Keratinocyte (primary cell): ENCODE measurements around the gene SLX1A. TPM values are rescaled to one million over a fixed set of nuclear protein-coding genes. Genes with fewer than 3 reads are reported as not detected.

Experiments
- DNase-seq: peaks from one replicate; pipeline ENCODE4 v3.0.0-alpha.2; 2011; ENCODE audit warnings: low read depth, missing footprints, low spot score
- FAIRE-seq: peaks from 2 replicates; lab custom pipeline; 2011; peaks lifted over from hg19 to GRCh38; lab: Jason Lieb, UNC
- H2AFZ ChIP-seq: 2 replicates; pipeline ENCODE4 v1.6.0; 2012; ENCODE audit warnings: low read length, control low read depth, inconsistent platforms; ENCODE audit not compliant: control insufficient read depth
- H3K27ac ChIP-seq: 2 replicates; pipeline ENCODE4 v1.5.1; 2011; ENCODE audit warnings: low read length; ENCODE audit not compliant: control insufficient read depth, insufficient read depth
- H3K27me3 ChIP-seq: 3 replicates; pipeline ENCODE4 v1.6.0; 2011; ENCODE audit warnings: low read length; ENCODE audit not compliant: control insufficient read depth, insufficient read depth; ENCODE audit errors: extremely low read depth
- H3K36me3 ChIP-seq, 2 experiments: 2 replicates in 1 of 2; 3 replicates in 1 of 2; pipeline ENCODE4 v1.5.1; 2011; ENCODE audit warnings: low read length in 2 of 2, mild to moderate bottlenecking in 1 of 2; ENCODE audit not compliant: control insufficient read depth in 2 of 2, insufficient read depth in 2 of 2; ENCODE audit errors: extremely low read depth in 1 of 2
- H3K4me1 ChIP-seq: 3 replicates; pipeline ENCODE4 v1.5.1; 2011; ENCODE audit warnings: low read length; ENCODE audit not compliant: control insufficient read depth, insufficient read depth; ENCODE audit errors: extremely low read depth
- H3K4me2 ChIP-seq: 3 replicates; pipeline ENCODE4 v1.6.0; 2011; ENCODE audit warnings: low read depth, low read length; ENCODE audit not compliant: control insufficient read depth, insufficient read depth; ENCODE audit errors: extremely low read depth
- H3K4me3 ChIP-seq, 3 experiments: fragments of 200-600 bp in 1 of 3; sonication (generic) in 1 of 3; 2 replicates in 2 of 3; 3 replicates in 1 of 3; pipeline ENCODE4 v1.5.1; 2011 to 2016; ENCODE audit warnings: low read length in 3 of 3, mild to moderate bottlenecking in 3 of 3, control low read depth in 2 of 3, inconsistent platforms in 1 of 3, low read depth in 1 of 3, mixed read lengths in 1 of 3, mixed run types in 1 of 3, moderate library complexity in 1 of 3; ENCODE audit not compliant: control insufficient read depth in 2 of 3, insufficient read depth in 2 of 3; ENCODE audit errors: extremely low read depth in 1 of 3
- H3K79me2 ChIP-seq: 2 replicates; pipeline ENCODE4 v1.6.0; 2012; ENCODE audit warnings: low read length; ENCODE audit not compliant: control insufficient read depth, insufficient read depth
- H3K9ac ChIP-seq: 3 replicates; pipeline ENCODE4 v1.6.0; 2011; ENCODE audit warnings: low read length; ENCODE audit not compliant: control insufficient read depth, insufficient read depth; ENCODE audit errors: extremely low read depth
- H3K9me1 ChIP-seq: 3 replicates; pipeline ENCODE4 v1.6.0; 2011; ENCODE audit warnings: low read length; ENCODE audit not compliant: control insufficient read depth, insufficient read depth; ENCODE audit errors: extremely low read depth
- H3K9me3 ChIP-seq: 2 replicates; pipeline ENCODE4 v1.5.1; 2012; ENCODE audit warnings: low read depth, low read length; ENCODE audit not compliant: control insufficient read depth
- H4K20me1 ChIP-seq: 3 replicates; pipeline ENCODE4 v1.6.0; 2011; ENCODE audit warnings: low read length; ENCODE audit not compliant: control insufficient read depth, insufficient read depth; ENCODE audit errors: extremely low read depth
- EZH2 ChIP-seq: IDR thresholded peaks from one replicate; pipeline ENCODE4 v1.6.1; 2012; ENCODE audit warnings: inconsistent platforms, mild to moderate bottlenecking, low read length, moderate library complexity
- dilution Hi-C: fragments of 300-500 bp; cut with MboI; formaldehyde crosslinking; loops from one replicate; pipeline ENCODE4 v1.7.0; 2020; ENCODE audit warnings: low sequenced_read_pairs; ENCODE audit not compliant: extremely low pct_ligation_motif_present
- polyA plus RNA-seq, 5 experiments: library from polyadenylated mRNA; depleted of rRNA in 3 of 5; stranded (reverse) in 3 of 5; stranded (forward) in 1 of 5; unstranded in 1 of 5; fragments of >200 nt; gene quantifications; 1 replicate in 1 of 5; 2 replicates in 3 of 5; 3 replicates in 1 of 5; pipeline versions ENCODE4 v1.2.1 to v1.2.3, GENCODE V29; 2011 to 2012; ENCODE audit warnings: missing spikeins in 2 of 5, low read depth in 1 of 5, low replicate concordance in 1 of 5
- TF ChIP-seq, protein P1 (sequence below), 3 experiments: IDR thresholded peaks in 1 of 3; conservative IDR thresholded peaks in 1 of 3; optimal IDR thresholded peaks in 1 of 3; 2 replicates in 2 of 3; 3 replicates in 1 of 3; pipeline versions ENCODE3 to v1.5.1; 2011; ENCODE audit warnings: low read length in 3 of 3, mild to moderate bottlenecking in 3 of 3, moderate library complexity in 2 of 3, control low read depth in 1 of 3, inconsistent platforms in 1 of 3; ENCODE audit not compliant: insufficient read depth in 2 of 3; ENCODE audit errors: extremely low read depth in 1 of 3

SLX1A gene
- polyA plus RNA-seq, 1 donor (not counting 4 experiments of a cell fraction or from before 2014, with no cell fraction given) = 5.4 TPM

DNA sequence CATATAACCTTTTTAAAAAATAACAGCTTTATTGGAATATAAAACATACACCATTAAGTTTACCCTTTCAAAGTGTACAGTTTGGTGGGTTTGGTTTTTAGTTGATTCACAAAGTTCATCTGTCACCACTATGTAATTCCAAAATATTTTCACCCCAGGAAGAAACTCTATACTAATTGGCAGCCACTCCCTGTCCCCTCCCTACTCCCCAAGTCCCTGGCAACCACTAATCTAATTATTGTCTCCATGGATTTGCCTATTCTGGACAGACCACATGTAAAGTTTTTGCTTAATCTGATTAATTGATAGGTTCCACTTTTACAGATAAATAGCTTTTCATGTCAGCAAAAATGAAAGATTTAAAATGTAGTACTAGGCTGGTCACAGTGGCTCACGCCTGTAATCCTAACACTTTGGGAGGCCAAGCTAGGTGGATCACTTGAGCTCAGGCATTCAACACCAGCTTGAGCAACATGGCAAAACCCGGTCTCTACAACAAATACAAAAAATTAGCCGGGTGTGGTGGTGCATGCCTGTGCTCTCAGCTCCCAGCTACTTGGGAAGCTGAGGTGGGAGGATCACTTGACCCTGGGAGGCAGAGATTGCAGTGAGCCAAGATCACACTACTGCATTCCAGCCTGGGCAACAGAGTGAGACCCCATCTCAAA, 45.7 kb upstream of the SLX1A start:
- H3K9me3 ChIP-seq = no peaks in the 10 kb centered on the region
- TF ChIP-seq EZH2 = no peak
- TF ChIP-seq, protein P1, sequence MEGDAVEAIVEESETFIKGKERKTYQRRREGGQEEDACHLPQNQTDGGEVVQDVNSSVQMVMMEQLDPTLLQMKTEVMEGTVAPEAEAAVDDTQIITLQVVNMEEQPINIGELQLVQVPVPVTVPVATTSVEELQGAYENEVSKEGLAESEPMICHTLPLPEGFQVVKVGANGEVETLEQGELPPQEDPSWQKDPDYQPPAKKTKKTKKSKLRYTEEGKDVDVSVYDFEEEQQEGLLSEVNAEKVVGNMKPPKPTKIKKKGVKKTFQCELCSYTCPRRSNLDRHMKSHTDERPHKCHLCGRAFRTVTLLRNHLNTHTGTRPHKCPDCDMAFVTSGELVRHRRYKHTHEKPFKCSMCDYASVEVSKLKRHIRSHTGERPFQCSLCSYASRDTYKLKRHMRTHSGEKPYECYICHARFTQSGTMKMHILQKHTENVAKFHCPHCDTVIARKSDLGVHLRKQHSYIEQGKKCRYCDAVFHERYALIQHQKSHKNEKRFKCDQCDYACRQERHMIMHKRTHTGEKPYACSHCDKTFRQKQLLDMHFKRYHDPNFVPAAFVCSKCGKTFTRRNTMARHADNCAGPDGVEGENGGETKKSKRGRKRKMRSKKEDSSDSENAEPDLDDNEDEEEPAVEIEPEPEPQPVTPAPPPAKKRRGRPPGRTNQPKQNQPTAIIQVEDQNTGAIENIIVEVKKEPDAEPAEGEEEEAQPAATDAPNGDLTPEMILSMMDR (optimal IDR thresholded peaks at IDR 0.05 in 1 of 3, IDR thresholded peaks at IDR 0.05 in 1 of 3, conservative IDR thresholded peaks at IDR 0.05 in 1 of 3; ENCODE audit: extremely low read depth in 1 of 3, insufficient read depth in 2 of 3, low read length in 3 of 3) = no peak
- no peak overlapping the region for H3K4me2 ChIP-seq

GRCh38 chr16:30149250-30149930, 44.3 kb upstream of the SLX1A start:
- no peak overlapping the region for H3K27ac ChIP-seq
- H3K4me3 ChIP-seq = no peak overlapping the region
- H3K4me2 ChIP-seq = no peak overlapping the region
- no peak overlapping the region for H3K9ac ChIP-seq
- no peaks in the 10 kb centered on the region for H4K20me1 ChIP-seq
- H3K9me3 ChIP-seq = no peaks in the 10 kb centered on the region
- H3K4me1 ChIP-seq = no peaks in the 10 kb centered on the region
- FAIRE-seq (no peak), DNase-seq (no peak)
- no peaks in the 10 kb centered on the region for H3K27me3 ChIP-seq
- H2AFZ ChIP-seq = no peak overlapping the region
- no peaks in the 10 kb centered on the region for H3K79me2 ChIP-seq
- H3K9me1 ChIP-seq = no peaks in the 10 kb centered on the region
- dilution Hi-C loops = no loop called here
- TF ChIP-seq EZH2 = no peak
- TF ChIP-seq, protein P1 (optimal IDR thresholded peaks at IDR 0.05 in 1 of 3, IDR thresholded peaks at IDR 0.05 in 1 of 3, conservative IDR thresholded peaks at IDR 0.05 in 1 of 3; ENCODE audit: extremely low read depth in 1 of 3, insufficient read depth in 2 of 3, low read length in 3 of 3) = no peak
- H3K36me3 ChIP-seq = no peaks in the 10 kb centered on the region

More for the DNA sequence above, 45.7 kb upstream of the SLX1A start:
- Histone ChIP-seq H3K36me3 (no peaks in the 10 kb centered on the region), H3K79me2 (no peaks in the 10 kb centered on the region), H3K9me1 (no peaks in the 10 kb centered on the region), H2AFZ (no peak overlapping the region), H3K9ac (no peak overlapping the region), H3K4me1 (no peaks in the 10 kb centered on the region), H4K20me1 (no peaks in the 10 kb centered on the region), H3K27ac (no peak overlapping the region), H3K27me3 (peaks cover 3% of the 10 kb centered on the region), H3K4me3 (no peak overlapping the region)
- no peak for DNase-seq
- dilution Hi-C loops = no loop called here
- FAIRE-seq = no peak
